Measurements from ENCODE around the gene PTPRN2. TPM values are rescaled to one million over a fixed set of nuclear protein-coding genes. Genes with fewer than 3 reads are reported as not detected.
A peak's percentile ranks its signal among the peaks of the same experiment; 100 is the strongest.

The PTPRN2 gene
- total RNA-seq, 1 donor from 2014 or later = 1.8 TPM

DNA sequence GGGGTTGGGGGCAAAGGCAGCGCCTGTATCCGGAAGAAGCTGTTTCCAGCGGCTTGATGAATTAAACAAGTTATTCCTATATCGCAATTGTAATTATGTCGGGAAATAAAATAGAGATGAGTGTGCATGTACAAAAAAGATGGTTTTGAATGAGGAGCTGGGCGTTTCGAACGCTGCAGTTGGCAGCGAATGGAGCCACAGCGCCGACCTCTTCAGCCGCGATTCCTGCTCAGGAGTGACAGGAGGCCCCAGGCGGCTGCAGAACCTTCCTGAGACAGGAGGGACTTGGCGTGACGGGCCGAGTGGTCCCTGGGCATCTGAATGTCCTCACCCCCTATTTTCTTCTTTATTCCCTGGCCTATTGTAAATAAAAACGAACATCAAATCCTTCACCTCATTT lies 1065.9 kb downstream of the PTPRN2 start:
- H3K27ac Mint-ChIP-seq = no peak overlapping the region
- H3K36me3 Mint-ChIP-seq (ENCODE audit: low read depth) = no peaks in the 10 kb centered on the region
- ChIA-PET POLR2A (no interaction called here), CTCF (no interaction called here)
- no peaks in the 10 kb centered on the region for H3K9me3 Mint-ChIP-seq
- no peak overlapping the region for H3K4me3 Mint-ChIP-seq
- H3K4me1 Mint-ChIP-seq = no peaks in the 10 kb centered on the region
- TF ChIP-seq, protein P1, sequence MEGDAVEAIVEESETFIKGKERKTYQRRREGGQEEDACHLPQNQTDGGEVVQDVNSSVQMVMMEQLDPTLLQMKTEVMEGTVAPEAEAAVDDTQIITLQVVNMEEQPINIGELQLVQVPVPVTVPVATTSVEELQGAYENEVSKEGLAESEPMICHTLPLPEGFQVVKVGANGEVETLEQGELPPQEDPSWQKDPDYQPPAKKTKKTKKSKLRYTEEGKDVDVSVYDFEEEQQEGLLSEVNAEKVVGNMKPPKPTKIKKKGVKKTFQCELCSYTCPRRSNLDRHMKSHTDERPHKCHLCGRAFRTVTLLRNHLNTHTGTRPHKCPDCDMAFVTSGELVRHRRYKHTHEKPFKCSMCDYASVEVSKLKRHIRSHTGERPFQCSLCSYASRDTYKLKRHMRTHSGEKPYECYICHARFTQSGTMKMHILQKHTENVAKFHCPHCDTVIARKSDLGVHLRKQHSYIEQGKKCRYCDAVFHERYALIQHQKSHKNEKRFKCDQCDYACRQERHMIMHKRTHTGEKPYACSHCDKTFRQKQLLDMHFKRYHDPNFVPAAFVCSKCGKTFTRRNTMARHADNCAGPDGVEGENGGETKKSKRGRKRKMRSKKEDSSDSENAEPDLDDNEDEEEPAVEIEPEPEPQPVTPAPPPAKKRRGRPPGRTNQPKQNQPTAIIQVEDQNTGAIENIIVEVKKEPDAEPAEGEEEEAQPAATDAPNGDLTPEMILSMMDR (IDR thresholded peaks at IDR 0.05) = no peak
- peaks cover 4% of the 10 kb centered on the region for H3K27me3 Mint-ChIP-seq
- DNase-seq = no peak
- no peak for ATAC-seq (ENCODE audit: low read depth)
- intact Hi-C loops (cut with micrococcal nuclease) = no loop called here

DNA sequence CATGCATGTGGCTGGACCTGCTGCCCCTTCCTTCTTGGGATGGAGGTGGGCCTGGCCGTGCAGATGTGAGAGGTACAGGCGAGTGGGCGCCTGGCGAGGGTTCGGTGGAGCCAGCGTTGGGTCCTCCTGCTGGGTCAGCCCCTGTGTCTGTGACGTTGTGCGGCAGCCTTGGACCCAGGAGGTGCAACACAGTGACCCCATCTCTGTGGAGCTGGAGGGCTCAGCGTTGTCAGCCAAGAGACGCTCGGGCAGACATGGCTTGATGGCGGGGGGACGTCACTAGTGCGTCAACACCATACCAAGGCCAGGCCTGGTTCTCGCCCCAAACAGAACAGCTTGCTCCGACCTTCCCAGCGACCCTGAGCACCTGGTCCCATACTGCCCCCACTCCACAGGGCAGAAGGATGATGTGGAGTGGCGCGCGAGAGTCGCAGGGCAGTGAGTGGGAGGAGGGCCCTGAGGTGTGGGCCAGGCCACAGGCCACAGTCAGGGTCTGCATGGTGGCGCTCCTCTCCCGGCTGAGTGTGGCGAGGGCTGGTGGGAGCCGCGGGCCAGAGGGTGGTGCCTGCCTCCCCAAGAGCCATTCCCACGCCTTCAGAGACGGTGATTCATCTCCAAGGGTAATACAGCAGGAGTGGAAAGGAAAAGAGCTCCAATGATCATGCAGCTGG lies 1066.4 kb downstream of the PTPRN2 start:
- Mint-ChIP-seq H3K4me1 (no peaks in the 10 kb centered on the region), H3K9me3 (no peaks in the 10 kb centered on the region), H3K27ac (no peak overlapping the region), H3K4me3 (no peak overlapping the region), H3K27me3 (peaks cover 10% of the 10 kb centered on the region), H3K36me3 (ENCODE audit: low read depth) (no peaks in the 10 kb centered on the region)
- ATAC-seq (ENCODE audit: low read depth) (no peak), DNase-seq (peak; percentile 4)
- ChIA-PET CTCF (no interaction called here), POLR2A (no interaction called here)
- TF ChIP-seq, protein P1 (IDR thresholded peaks at IDR 0.05) = no peak
- intact Hi-C loops (cut with micrococcal nuclease) = no loop called here

DNA sequence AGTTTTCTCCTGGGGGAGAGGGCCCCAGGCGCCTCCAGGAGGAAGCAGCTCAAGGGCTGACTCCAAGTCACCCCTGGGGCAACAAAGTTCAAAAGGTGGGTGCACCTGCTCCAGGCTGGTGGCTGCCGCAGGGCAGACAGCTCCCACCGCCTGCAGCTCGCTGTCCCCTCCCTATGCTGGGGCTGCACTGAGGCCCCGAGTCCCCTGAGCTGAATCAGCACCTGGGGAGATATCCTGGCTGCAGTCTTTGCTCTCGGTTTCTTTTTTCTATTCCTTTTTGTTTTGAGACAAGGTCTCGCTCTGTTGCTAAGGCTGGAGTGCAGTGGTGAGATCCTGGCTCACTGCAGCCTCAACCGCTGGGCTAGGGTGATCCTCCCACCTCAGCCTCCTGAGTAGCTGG lies 1067.4 kb downstream of the PTPRN2 start:
- Mint-ChIP-seq H3K4me1 (no peaks in the 10 kb centered on the region), H3K36me3 (ENCODE audit: low read depth) (no peaks in the 10 kb centered on the region), H3K27me3 (peaks cover 12% of the 10 kb centered on the region), H3K27ac (no peak overlapping the region), H3K4me3 (no peak overlapping the region), H3K9me3 (no peaks in the 10 kb centered on the region)
- TF ChIP-seq, protein P1 (IDR thresholded peaks at IDR 0.05) = no peak
- intact Hi-C loops (cut with micrococcal nuclease) = no loop called here
- ATAC-seq (ENCODE audit: low read depth) (peak; percentile 25), DNase-seq (peak; percentile 9)
- ChIA-PET CTCF (no interaction called here), POLR2A (no interaction called here)

DNA sequence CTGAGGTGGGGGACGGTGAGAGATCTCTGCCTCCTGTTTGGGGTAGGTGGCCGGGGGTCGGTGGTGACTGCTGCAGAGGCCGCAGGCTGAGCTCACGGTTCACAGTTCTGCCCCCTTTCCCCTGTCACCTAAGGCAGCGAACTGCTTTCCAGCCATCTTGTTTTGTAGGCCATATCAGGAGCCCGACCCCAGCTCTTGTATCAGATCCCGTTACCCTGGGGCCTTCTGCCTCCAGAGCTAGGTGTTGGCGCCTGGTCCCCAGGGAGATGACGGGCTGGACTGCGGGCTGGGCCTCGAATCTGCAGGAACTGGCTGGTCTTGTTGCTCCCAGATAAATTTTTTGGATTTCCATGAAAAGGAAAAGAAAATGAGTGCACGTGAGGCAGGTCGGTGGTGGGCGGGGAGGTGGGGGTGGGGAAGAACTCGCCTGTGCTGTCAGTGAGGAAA lies 1067.8 kb downstream of the PTPRN2 start:
- H3K4me3 Mint-ChIP-seq = no peak overlapping the region
- peaks cover 12% of the 10 kb centered on the region for H3K27me3 Mint-ChIP-seq
- ChIA-PET CTCF (no interaction called here), POLR2A (no interaction called here)
- no peak overlapping the region for H3K27ac Mint-ChIP-seq
- TF ChIP-seq, protein P1 (IDR thresholded peaks at IDR 0.05) = no peak
- H3K4me1 Mint-ChIP-seq = no peaks in the 10 kb centered on the region
- H3K9me3 Mint-ChIP-seq = no peaks in the 10 kb centered on the region
- intact Hi-C loops (cut with micrococcal nuclease) = no loop called here
- no peaks in the 10 kb centered on the region for H3K36me3 Mint-ChIP-seq (ENCODE audit: low read depth)
- ATAC-seq (ENCODE audit: low read depth) (no peak), DNase-seq (no peak)

DNA sequence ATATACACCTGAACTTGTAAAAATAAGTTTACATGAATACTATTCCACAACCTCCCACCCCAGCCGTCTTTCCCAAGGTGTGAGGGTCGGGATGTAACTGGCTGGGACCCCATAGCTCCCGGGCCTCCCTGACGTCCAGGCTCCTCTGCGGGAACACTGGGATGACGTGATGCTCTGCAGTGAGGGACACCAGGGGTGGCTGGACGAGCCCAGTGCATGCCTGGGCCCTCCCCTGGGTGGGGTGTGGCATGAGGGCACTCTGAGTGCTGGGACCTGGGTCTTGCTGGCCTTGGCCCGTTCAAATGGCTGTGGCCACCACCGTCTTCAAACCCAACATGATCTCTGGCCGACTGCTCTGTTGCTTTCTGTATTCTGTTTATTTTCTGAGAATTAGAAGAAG lies 1068.4 kb downstream of the PTPRN2 start:
- no peaks in the 10 kb centered on the region for H3K4me1 Mint-ChIP-seq
- H3K9me3 Mint-ChIP-seq = no peaks in the 10 kb centered on the region
- TF ChIP-seq, protein P1 (IDR thresholded peaks at IDR 0.05) = no peak
- ATAC-seq (ENCODE audit: low read depth) = no peak
- DNase-seq = no peak
- CTCF ChIA-PET = no interaction called here
- intact Hi-C loops (cut with micrococcal nuclease) = no loop called here
- H3K27me3 Mint-ChIP-seq = peaks cover 12% of the 10 kb centered on the region
- POLR2A ChIA-PET = no interaction called here
- no peaks in the 10 kb centered on the region for H3K36me3 Mint-ChIP-seq (ENCODE audit: low read depth)
- H3K4me3 Mint-ChIP-seq = no peak overlapping the region
- H3K27ac Mint-ChIP-seq = no peak overlapping the region
